MG63 (cell line): ENCODE data around the gene RBM19. TPM values are rescaled to one million over a fixed set of nuclear protein-coding genes. Genes with fewer than 3 reads are reported as not detected.
A peak's percentile ranks its signal among the peaks of the same experiment; 100 is the strongest.
"Not testable (repeated sequence)": the region's sequence is repeated elsewhere in the genome, so short reads cannot be mapped to it uniquely, and the experiment has no call there.

Experiments
- DNase-seq: peaks from one replicate; pipeline ENCODE4 v3.0.0-alpha.2; 2020
- H3K27me3 ChIP-seq: fragments of 250-450 bp; sonication (Bioruptor Pico); 2 replicates; pipeline ENCODE4 v1.5.1; 2020; ENCODE audit warnings: mild to moderate bottlenecking, moderate library complexity
- H3K36me3 ChIP-seq: fragments of 250-450 bp; sonication (Bioruptor Pico); 2 replicates; pipeline ENCODE4 v1.5.1; 2020; ENCODE audit warnings: mild to moderate bottlenecking, moderate library complexity
- H3K4me3 ChIP-seq: fragments of 250-450 bp; sonication (Bioruptor Pico); 2 replicates; pipeline ENCODE4 v1.5.1; 2020; ENCODE audit warnings: mild to moderate bottlenecking, moderate library complexity
- H3K9me3 ChIP-seq: fragments of 250-450 bp; sonication (Bioruptor Pico); 2 replicates; pipeline ENCODE4 v1.5.1; 2020; ENCODE audit warnings: mild to moderate bottlenecking, moderate library complexity
- total RNA-seq: library from RNA; depleted of rRNA; stranded (reverse); fragments of >200 nt; shearing (Covaris generic); gene quantifications from 2 replicates; pipeline ENCODE4 v1.2.3, GENCODE V29; 2014; ENCODE audit warnings: low replicate concordance; rRNA removed

The RBM19 gene
- total RNA-seq: 16.4 and 17.8 TPM in 2 replicates

DNA sequence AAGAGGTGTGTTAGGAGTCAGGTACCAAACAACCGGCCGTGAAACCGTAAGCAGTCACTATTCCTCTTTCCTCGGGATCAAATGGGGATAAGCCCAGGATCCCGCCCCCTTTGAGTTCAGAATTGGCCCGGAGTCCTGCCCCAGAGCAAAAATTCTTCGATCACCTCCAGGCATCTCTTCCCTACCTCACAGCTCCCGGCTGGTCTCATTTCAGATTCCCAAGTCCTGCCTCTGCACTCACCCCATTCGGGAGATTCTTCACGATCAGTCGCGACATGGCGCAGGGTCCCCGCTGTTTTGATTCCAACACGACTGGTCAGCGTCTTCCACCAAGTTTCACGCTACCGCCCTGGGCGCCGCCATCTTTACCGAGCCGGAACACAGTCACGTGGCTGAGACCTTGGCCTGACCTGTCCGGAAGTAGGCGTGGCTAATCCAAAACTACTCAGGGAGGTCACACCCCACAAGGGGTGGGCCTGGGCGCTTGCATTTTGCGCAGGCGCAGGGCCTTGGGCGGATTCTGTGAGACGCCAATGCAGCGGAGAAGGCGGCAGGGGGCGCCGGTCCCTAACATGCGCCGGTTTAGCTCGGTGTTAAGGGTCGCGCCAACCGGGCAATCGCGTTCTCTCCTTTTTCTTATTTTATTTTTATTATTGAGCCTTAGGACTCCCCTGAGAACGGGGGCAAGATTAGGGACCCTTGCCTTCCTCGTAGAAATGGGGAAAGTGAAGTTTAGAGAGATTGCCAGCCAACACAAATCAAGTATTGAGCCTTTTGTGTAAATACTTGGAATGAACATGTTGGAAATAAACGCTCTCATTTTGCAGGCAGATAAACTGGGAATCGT, at the start of gene RBM19:
TSS of gene RBM19 (minus strand) at position 375 of the 847 bp plus-strand sequence. CDS start at position 277, 98 bp downstream.
- Histone ChIP-seq H3K4me3 (peak within 1 kb of the TSS; percentile 77), H3K27me3 (no peaks in the 10 kb centered on the region), H3K9me3 (no peaks in the 10 kb centered on the region), H3K36me3 (peaks cover 12% of the 10 kb centered on the region)
- DNase-seq: peak; percentile 94

DNA sequence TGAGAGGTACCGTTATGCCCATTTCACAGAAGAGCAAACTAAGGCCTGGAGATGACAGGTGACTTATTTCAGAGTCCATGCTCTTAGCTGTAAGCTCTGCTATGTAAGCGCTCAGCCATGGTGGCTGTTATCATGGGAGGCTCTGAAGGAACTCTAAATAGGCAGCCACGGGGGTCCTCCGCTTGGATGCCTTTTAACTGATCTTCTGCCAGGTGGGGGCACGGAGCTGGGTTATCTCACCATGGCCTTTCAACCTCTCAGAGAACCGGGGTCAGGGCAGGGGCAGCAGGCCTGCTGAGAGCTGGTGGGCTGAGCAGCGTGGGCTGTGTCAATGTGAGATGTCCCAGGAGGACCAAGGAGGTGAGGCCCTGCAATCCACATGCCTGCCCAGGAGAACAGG, 49.7 kb upstream of the RBM19 start:
- no peak overlapping the region for H3K4me3 ChIP-seq
- no peaks in the 10 kb centered on the region for H3K9me3 ChIP-seq
- no peak for DNase-seq
- H3K36me3 ChIP-seq: no peaks in the 10 kb centered on the region
- no peaks in the 10 kb centered on the region for H3K27me3 ChIP-seq

DNA sequence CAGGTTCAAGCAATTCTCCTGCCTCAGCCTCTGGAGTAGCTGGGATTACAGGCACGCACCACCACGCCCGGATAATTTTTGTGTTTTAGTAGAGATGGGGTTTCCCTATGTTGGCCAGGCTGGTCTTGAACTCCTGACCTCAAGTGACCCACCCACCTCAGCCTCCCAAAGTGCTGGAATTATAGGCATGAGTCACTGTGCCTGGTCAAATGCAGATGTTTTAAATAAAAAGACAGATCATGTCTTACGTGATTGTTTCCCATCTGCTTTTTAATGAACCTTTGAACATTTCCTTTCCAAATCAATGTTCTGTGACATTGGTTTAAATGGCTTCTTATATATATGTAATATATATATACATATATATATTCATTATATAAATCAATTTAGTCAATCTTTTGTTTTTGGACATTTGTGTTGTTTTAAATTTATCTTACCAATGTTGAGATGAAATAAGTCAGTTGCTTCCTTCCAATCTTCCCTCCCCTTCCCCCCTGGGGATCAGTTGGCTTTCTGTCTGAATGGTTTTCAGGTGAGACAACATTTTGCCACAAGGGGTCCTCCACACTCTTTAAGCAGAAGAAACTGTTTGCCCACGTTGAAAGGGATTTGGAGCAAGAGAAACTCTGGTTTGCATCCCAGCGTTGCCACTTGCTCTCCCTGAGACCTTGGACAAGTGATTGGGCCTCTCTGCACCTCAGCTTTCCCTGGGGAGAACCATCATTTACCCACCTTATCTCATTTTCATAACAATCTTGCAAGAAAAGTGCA, 47.6 kb upstream of the RBM19 start:
- DNase-seq: peak; percentile 13
- Histone ChIP-seq H3K27me3 (no peaks in the 10 kb centered on the region), H3K36me3 (no peaks in the 10 kb centered on the region), H3K9me3 (no peaks in the 10 kb centered on the region), H3K4me3 (no peak overlapping the region)

DNA sequence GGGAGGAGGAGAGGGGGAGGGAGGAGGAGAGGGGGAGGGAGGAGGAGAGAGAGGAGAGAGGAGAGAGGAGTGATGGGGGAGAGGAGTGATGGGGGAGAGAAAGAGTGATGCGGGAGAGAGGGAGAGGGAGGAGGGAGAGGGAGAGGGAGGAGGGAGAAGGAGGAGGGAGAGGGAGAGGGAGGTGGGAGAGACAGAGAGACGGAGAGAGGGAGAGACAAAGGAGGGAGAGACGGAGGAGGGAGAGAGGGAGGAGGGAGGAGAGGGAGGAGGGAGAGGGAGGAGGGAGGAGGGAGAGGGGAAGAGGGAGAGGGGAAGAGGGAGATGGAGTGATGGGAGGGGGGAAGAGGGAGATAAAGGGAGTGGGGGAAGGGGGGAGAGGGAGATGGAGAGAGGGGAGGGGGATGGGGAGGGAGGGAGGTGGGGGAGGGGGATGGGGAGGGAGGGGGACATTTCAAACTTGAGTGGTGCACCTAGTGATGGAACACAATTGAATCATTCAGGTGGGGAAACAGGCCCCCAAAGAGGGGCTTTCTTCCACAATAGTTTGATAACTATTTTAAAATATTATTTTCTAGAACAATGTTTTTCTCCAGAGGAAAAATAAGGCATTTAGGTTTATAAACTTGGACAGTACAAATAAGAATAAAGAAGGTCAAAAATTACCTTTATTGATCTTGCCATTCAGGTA, 46.8 kb upstream of the RBM19 start:
- Histone ChIP-seq H3K27me3 (no peaks in the 10 kb centered on the region), H3K36me3 (no peaks in the 10 kb centered on the region), H3K9me3 (no peaks in the 10 kb centered on the region), H3K4me3 (no peak overlapping the region)
- DNase-seq: no peak

DNA sequence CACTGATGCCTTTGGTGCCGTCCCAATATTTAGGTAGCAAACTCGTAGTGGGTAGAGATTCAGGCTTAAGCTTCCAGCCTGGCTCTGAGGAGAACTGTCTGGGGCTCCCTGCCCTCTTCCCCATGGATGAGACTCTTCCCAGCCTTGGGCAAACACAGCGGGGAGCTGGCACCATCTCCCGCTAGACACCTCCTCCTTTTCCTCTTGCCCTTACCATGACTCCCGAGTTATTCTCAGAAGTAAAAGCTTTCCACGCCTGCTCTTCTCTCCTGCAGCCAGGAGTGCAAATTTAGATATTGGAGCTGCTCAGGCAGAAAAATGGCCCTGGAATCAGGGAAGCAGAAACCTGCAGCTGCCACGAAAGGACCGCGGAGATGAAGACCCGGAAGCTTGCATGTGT, 45.6 kb upstream of the RBM19 start:
- H3K36me3 ChIP-seq: no peaks in the 10 kb centered on the region
- no peaks in the 10 kb centered on the region for H3K27me3 ChIP-seq
- peak; percentile 61 for DNase-seq
- H3K4me3 ChIP-seq: no peak overlapping the region
- H3K9me3 ChIP-seq: no peaks in the 10 kb centered on the region

GRCh38 chr12:114006482-114007425, 40.6 kb upstream of the RBM19 start:
- H3K27me3 ChIP-seq: peaks cover 5% of the 10 kb centered on the region; the same call in 1 of the 2 replicates
- no peaks in the 10 kb centered on the region for H3K36me3 ChIP-seq
- H3K4me3 ChIP-seq: no peak overlapping the region
- DNase-seq: no peak
- no peaks in the 10 kb centered on the region for H3K9me3 ChIP-seq

GRCh38 chr12:114004402-114004801, 38.3 kb upstream of the RBM19 start:
- H3K27me3 ChIP-seq: peaks cover 7% of the 10 kb centered on the region; the same call in 1 of the 2 replicates
- H3K9me3 ChIP-seq: no peaks in the 10 kb centered on the region
- H3K36me3 ChIP-seq: no peaks in the 10 kb centered on the region
- no peak for DNase-seq
- no peak overlapping the region for H3K4me3 ChIP-seq

DNA sequence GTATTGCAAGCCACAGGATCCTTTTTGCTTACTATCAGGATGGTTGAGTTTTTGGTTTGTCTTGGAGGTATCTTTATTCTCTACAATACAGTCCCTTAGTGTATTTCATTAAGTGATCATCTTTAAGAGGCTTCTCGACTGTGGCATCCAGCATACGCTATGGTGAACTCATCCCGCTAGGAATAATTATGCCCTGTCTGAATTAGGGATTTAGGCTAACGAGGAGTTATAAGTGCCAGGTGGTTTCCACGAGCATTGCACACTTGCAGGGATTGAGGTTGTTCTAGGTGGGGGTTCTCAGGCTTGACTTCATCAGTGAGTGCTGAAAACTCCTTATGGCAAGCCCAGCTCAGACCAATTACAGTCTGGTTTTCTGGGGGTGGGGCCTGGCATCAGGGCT, 37.2 kb upstream of the RBM19 start:
- Histone ChIP-seq H3K36me3 (no peaks in the 10 kb centered on the region), H3K9me3 (no peaks in the 10 kb centered on the region), H3K4me3 (no peak overlapping the region), H3K27me3 (peaks cover 7% of the 10 kb centered on the region; the same call in 1 of the 2 replicates)
- no peak for DNase-seq

- H3K27me3 ChIP-seq: peaks cover 7% of the 10 kb centered on the region; the same call in 1 of the 2 replicates
- H3K4me3 ChIP-seq: no peak overlapping the region
- DNase-seq: no peak
- H3K36me3 ChIP-seq: no peaks in the 10 kb centered on the region
- no peaks in the 10 kb centered on the region for H3K9me3 ChIP-seq
Observed at GRCh38 chr12:114001511-114002340, 35.6 kb upstream of the RBM19 start.

GRCh38 chr12:114000861-114001260, 34.7 kb upstream of the RBM19 start:
- Histone ChIP-seq H3K4me3 (no peak overlapping the region), H3K27me3 (peaks cover 7% of the 10 kb centered on the region; the same call in 1 of the 2 replicates), H3K9me3 (no peaks in the 10 kb centered on the region), H3K36me3 (no peaks in the 10 kb centered on the region)
- no peak for DNase-seq

- H3K9me3 ChIP-seq, H3K27me3 ChIP-seq, H3K36me3 ChIP-seq, H3K4me3 ChIP-seq, DNase-seq: not testable (repeated sequence)
Observed at GRCh38 chr12:114000261-114000660, 34.1 kb upstream of the RBM19 start.

- no peaks in the 10 kb centered on the region for H3K36me3 ChIP-seq
Observed at GRCh38 chr12:113997365-113997764, 31.2 kb upstream of the RBM19 start.

GRCh38 chr12:113996026-113996425, 29.9 kb upstream of the RBM19 start:
- no peaks in the 10 kb centered on the region for H3K27me3 ChIP-seq
- no peak for DNase-seq

More at GRCh38 chr12:113997365-113997764, 31.2 kb upstream of the RBM19 start:
- no peak for DNase-seq
- H3K27me3 ChIP-seq: peaks cover 3% of the 10 kb centered on the region; the same call in 1 of the 2 replicates
- H3K9me3 ChIP-seq: no peaks in the 10 kb centered on the region
- no peak overlapping the region for H3K4me3 ChIP-seq

GRCh38 chr12:113994051-113994450, 27.9 kb upstream of the RBM19 start:
- no peak for DNase-seq
- no peak overlapping the region for H3K4me3 ChIP-seq
- no peaks in the 10 kb centered on the region for H3K9me3 ChIP-seq
- no peaks in the 10 kb centered on the region for H3K36me3 ChIP-seq
- H3K27me3 ChIP-seq: no peaks in the 10 kb centered on the region

More at GRCh38 chr12:113996026-113996425, 29.9 kb upstream of the RBM19 start:
- no peak overlapping the region for H3K4me3 ChIP-seq
- no peaks in the 10 kb centered on the region for H3K9me3 ChIP-seq
- H3K36me3 ChIP-seq: no peaks in the 10 kb centered on the region

- not testable (repeated sequence) for H3K27me3 ChIP-seq, H3K36me3 ChIP-seq, DNase-seq, H3K4me3 ChIP-seq, H3K9me3 ChIP-seq
Observed at GRCh38 chr12:113992751-113993150, 26.6 kb upstream of the RBM19 start.
